SK-N-SH (cell line): Measurements from ENCODE around the gene ITGAL. TPM values are rescaled to one million over a fixed set of nuclear protein-coding genes. Genes with fewer than 3 reads are reported as not detected.

ENCODE experiments used
- CTCF ChIA-PET: fragments of 300-600, 350-600 bp; formaldehyde crosslinking; extraction: SDS; loops from one replicate; lab custom pipeline; 2021; lab: Yijun Ruan, JAX
- POLR2A ChIA-PET: fragments of 350-600 bp; sonication (Branson Sonifier 250); formaldehyde crosslinking; extraction: SDS; loops from one replicate; lab custom pipeline; 2020; ENCODE audit warnings: antibody characterized with exemption, inconsistent platforms; lab: Yijun Ruan, JAX
- DNase-seq: peaks from one replicate; pipeline ENCODE4 v3.0.0; 2012
- H2AFZ ChIP-seq: fragments of 200-600 bp; sonication (generic); 2 replicates; pipeline ENCODE4 v1.8.1; 2016; ENCODE audit warnings: antibody characterized with exemption, mild to moderate bottlenecking, low read depth
- H3F3A ChIP-seq: fragments of 200-600 bp; sonication (generic); replicated peaks from 2 replicates; pipeline ENCODE3; 2016; ENCODE audit warnings: antibody characterized with exemption, mild to moderate bottlenecking; ENCODE audit not compliant: insufficient read depth
- H3K27ac ChIP-seq, 2 experiments: fragments of 200-500 bp in 1 of 2; fragments of 200-600 bp in 1 of 2; sonication (Bioruptor generic) in 1 of 2; sonication (generic), shearing (Covaris generic) in 1 of 2; 2 replicates each; pipeline versions ENCODE4 v1.5.1 to v1.6.1; 2014 to 2016; ENCODE audit warnings: low read depth in 2 of 2, inconsistent platforms in 1 of 2, low read length in 1 of 2, mild to moderate bottlenecking in 1 of 2, mixed read lengths in 1 of 2
- H3K27me3 ChIP-seq: fragments of 200-600 bp; sonication (generic), shearing (Covaris generic); 2 replicates; pipeline ENCODE4 v1.6.1; 2016; ENCODE audit warnings: mixed run types; ENCODE audit not compliant: insufficient read depth
- H3K36me3 ChIP-seq, 2 experiments: fragments of 200-500 bp in 1 of 2; fragments of 200-600 bp in 1 of 2; sonication (Bioruptor generic) in 1 of 2; sonication (generic) in 1 of 2; replicated peaks in 1 of 2; 2 replicates each; pipeline versions ENCODE3 to v1.5.1; 2014 to 2016; ENCODE audit warnings: low read length in 1 of 2, mild to moderate bottlenecking in 1 of 2; ENCODE audit not compliant: insufficient read depth in 2 of 2, control insufficient read depth in 1 of 2
- H3K4me1 ChIP-seq, 2 experiments: fragments of 200-500 bp in 1 of 2; fragments of 200-600 bp in 1 of 2; sonication (Bioruptor generic) in 1 of 2; sonication (generic), shearing (Covaris generic) in 1 of 2; 2 replicates each; pipeline versions ENCODE4 v1.5.1 to v1.6.1; 2014 to 2016; ENCODE audit warnings: low read depth in 1 of 2, low read length in 1 of 2, mixed run types in 1 of 2; ENCODE audit not compliant: insufficient read depth in 2 of 2, control insufficient read depth in 1 of 2
- H3K4me2 ChIP-seq: fragments of 200-600 bp; sonication (generic), shearing (Covaris generic); 2 replicates; pipeline ENCODE4 v1.6.1; 2017; ENCODE audit warnings: mixed run types
- H3K4me3 ChIP-seq, 2 experiments: fragments of 200-500 bp in 1 of 2; fragments of 200-600 bp in 1 of 2; sonication (Bioruptor generic) in 1 of 2; sonication (generic), shearing (Covaris generic) in 1 of 2; 2 replicates each; pipeline versions ENCODE4 v1.5.1 to v1.8.1; 2014 to 2016; ENCODE audit warnings: low read depth in 2 of 2, inconsistent platforms in 1 of 2, low read length in 1 of 2, mild to moderate bottlenecking in 1 of 2, mixed read lengths in 1 of 2, moderate library complexity in 1 of 2
- H3K79me2 ChIP-seq: fragments of 200-600 bp; sonication (generic); 2 replicates; pipeline ENCODE4 v1.8.1; 2017; ENCODE audit warnings: mild to moderate bottlenecking; ENCODE audit not compliant: insufficient read depth
- H3K9ac ChIP-seq: fragments of 200-600 bp; sonication (generic); 2 replicates; pipeline ENCODE4 v1.6.1; 2017; ENCODE audit warnings: mixed run types
- H3K9me2 ChIP-seq: fragments of 200-600 bp; sonication (generic); 2 replicates; pipeline ENCODE4 v1.6.1; 2017; ENCODE audit warnings: mixed run types
- H3K9me3 ChIP-seq: fragments of 200-600 bp; sonication (generic); 2 replicates; pipeline ENCODE4 v1.6.1; 2017; ENCODE audit warnings: mixed run types, mild to moderate bottlenecking, moderate library complexity
- H4K20me1 ChIP-seq: fragments of 200-600 bp; sonication (generic); 2 replicates; pipeline ENCODE4 v1.6.1; 2017; ENCODE audit warnings: mild to moderate bottlenecking, mixed run types; ENCODE audit not compliant: insufficient read depth
- ELF1 ChIP-seq: IDR thresholded peaks from 2 replicates; pipeline ENCODE4 v1.4.0; 2012
- EZH2phosphoT487 ChIP-seq: fragments of 200-600 bp; sonication (generic); IDR thresholded peaks from 2 replicates; pipeline ENCODE4 v1.6.1; 2017; ENCODE audit warnings: low read depth, mixed run types, mild to moderate bottlenecking, antibody characterized with exemption, moderate library complexity, borderline replicate concordance
- FOSL2 ChIP-seq: IDR thresholded peaks from 2 replicates; pipeline ENCODE4 v1.4.0; 2012; ENCODE audit warnings: low read depth, mild to moderate bottlenecking, moderate library complexity, borderline replicate concordance
- JUND ChIP-seq: IDR thresholded peaks from 2 replicates; pipeline ENCODE4 v1.4.0; 2012
- NFIC ChIP-seq: IDR thresholded peaks from 2 replicates; pipeline ENCODE4 v1.4.0; 2012; ENCODE audit warnings: borderline replicate concordance
- NRF1 ChIP-seq: IDR thresholded peaks from 2 replicates; pipeline ENCODE4 v1.6.1; 2012; ENCODE audit warnings: low read depth, mild to moderate bottlenecking, low read length
- POLR2AphosphoS5 ChIP-seq: IDR thresholded peaks from 2 replicates; pipeline ENCODE4 v1.6.1; 2012; ENCODE audit warnings: low read depth, low read length
- RCOR1 ChIP-seq: fragments of 150-350 bp; IDR thresholded peaks from 2 replicates; pipeline ENCODE4 v1.6.1; 2017; ENCODE audit warnings: antibody characterized with exemption, low read length
- RFX5 ChIP-seq: IDR thresholded peaks from 2 replicates; pipeline ENCODE4 v1.6.1; 2012; ENCODE audit warnings: mild to moderate bottlenecking, improper control_type of control experiment, low read length
- RXRA ChIP-seq: IDR thresholded peaks from 2 replicates; pipeline ENCODE4 v1.4.0; 2012; ENCODE audit warnings: low read depth, mild to moderate bottlenecking, borderline replicate concordance
- SIN3A ChIP-seq: IDR thresholded peaks from 2 replicates; pipeline ENCODE4 v1.6.1; 2012; ENCODE audit warnings: low read depth, mild to moderate bottlenecking, low read length, moderate library complexity, borderline replicate concordance
- YY1 ChIP-seq: IDR thresholded peaks from 2 replicates; pipeline ENCODE4 v1.4.0; 2012; ENCODE audit warnings: low read depth, mild to moderate bottlenecking
- ZBTB33 ChIP-seq: IDR thresholded peaks from 2 replicates; pipeline ENCODE4 v1.4.0; 2012; ENCODE audit warnings: low read depth, borderline replicate concordance
- WGBS: methylation state at CpG from one replicate; pipeline ENCODE4 v1.1.6; 2017; ENCODE audit warnings: low lambda C conversion rate; 5-methylcytosine and 5-hydroxymethylcytosine counted together
- polyA plus RNA-seq, 3 experiments: library from polyadenylated mRNA; depleted of rRNA; stranded (reverse); fragments of >200 nt; gene quantifications; 2 replicates each; pipeline ENCODE4 v1.2.3, GENCODE V29; 2012
- TF ChIP-seq, protein P1 (sequence below): IDR thresholded peaks from 2 replicates; pipeline ENCODE4 v1.6.1; 2012; ENCODE audit warnings: mild to moderate bottlenecking, low read depth, low read length, moderate library complexity
- TF ChIP-seq, protein P2 (sequence below): IDR thresholded peaks from 2 replicates; pipeline ENCODE4 v1.4.0; 2012; ENCODE audit warnings: low read depth, borderline replicate concordance
- TF ChIP-seq, protein P3 (sequence below): IDR thresholded peaks from 2 replicates; pipeline ENCODE4; 2012
- TF ChIP-seq, protein P4 (sequence below): fragments of 150-350 bp; IDR thresholded peaks from 2 replicates; pipeline ENCODE4 v1.6.1; 2017; ENCODE audit warnings: antibody characterized with exemption, low read length, low read depth, borderline replicate concordance

The ITGAL gene
- polyA plus RNA-seq, 1 of the 3 experiments (the other 2 are of a cell fraction) = 0.12 TPM

DNA sequence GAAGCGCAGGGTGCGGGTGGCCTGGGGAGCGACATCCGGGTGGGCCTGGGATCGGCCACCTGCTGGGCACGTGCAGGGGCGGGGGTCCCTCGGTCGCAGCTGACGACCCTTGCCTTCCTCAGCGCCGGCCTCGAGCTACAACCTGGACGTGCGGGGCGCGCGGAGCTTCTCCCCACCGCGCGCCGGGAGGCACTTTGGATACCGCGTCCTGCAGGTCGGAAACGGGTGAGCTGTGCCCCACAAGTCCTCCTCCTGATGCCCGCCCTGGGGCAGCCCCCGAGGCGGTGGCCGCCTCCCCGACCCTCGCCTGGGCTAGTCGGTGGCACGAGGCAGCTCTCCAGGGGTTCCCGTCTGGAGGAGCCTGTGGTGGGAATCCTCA lies 1.5 kb downstream of the ITGAL start:
- Histone ChIP-seq H3K27ac (no peak overlapping the region), H3F3A (no peaks in the 10 kb centered on the region), H3K9me3 (no peaks in the 10 kb centered on the region), H3K79me2 (no peaks in the 10 kb centered on the region), H4K20me1 (no peaks in the 10 kb centered on the region), H3K27me3 (peaks cover 5% of the 10 kb centered on the region; the same call in 1 of the 2 replicates), H3K9me2 (no peaks in the 10 kb centered on the region), H2AFZ (no peak overlapping the region), H3K9ac (no peak overlapping the region), H3K4me3 (no peak overlapping the region), H3K36me3 (no peaks in the 10 kb centered on the region), H3K4me1 (no peaks in the 10 kb centered on the region), H3K4me2 (no peak overlapping the region)
- TF ChIP-seq RFX5 (no peak), NRF1 (no peak), POLR2AphosphoS5 (no peak), NFIC (no peak), JUND (no peak), FOSL2 (no peak), YY1 (no peak), ZBTB33 (no peak), RCOR1 (no peak), ELF1 (no peak), SIN3A (no peak), EZH2phosphoT487 (no peak), RXRA (no peak)
- TF ChIP-seq, protein P1, sequence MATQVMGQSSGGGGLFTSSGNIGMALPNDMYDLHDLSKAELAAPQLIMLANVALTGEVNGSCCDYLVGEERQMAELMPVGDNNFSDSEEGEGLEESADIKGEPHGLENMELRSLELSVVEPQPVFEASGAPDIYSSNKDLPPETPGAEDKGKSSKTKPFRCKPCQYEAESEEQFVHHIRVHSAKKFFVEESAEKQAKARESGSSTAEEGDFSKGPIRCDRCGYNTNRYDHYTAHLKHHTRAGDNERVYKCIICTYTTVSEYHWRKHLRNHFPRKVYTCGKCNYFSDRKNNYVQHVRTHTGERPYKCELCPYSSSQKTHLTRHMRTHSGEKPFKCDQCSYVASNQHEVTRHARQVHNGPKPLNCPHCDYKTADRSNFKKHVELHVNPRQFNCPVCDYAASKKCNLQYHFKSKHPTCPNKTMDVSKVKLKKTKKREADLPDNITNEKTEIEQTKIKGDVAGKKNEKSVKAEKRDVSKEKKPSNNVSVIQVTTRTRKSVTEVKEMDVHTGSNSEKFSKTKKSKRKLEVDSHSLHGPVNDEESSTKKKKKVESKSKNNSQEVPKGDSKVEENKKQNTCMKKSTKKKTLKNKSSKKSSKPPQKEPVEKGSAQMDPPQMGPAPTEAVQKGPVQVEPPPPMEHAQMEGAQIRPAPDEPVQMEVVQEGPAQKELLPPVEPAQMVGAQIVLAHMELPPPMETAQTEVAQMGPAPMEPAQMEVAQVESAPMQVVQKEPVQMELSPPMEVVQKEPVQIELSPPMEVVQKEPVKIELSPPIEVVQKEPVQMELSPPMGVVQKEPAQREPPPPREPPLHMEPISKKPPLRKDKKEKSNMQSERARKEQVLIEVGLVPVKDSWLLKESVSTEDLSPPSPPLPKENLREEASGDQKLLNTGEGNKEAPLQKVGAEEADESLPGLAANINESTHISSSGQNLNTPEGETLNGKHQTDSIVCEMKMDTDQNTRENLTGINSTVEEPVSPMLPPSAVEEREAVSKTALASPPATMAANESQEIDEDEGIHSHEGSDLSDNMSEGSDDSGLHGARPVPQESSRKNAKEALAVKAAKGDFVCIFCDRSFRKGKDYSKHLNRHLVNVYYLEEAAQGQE = no peak
- TF ChIP-seq, protein P2, sequence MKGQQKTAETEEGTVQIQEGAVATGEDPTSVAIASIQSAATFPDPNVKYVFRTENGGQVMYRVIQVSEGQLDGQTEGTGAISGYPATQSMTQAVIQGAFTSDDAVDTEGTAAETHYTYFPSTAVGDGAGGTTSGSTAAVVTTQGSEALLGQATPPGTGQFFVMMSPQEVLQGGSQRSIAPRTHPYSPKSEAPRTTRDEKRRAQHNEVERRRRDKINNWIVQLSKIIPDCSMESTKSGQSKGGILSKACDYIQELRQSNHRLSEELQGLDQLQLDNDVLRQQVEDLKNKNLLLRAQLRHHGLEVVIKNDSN = no peak
- TF ChIP-seq, protein P3, sequence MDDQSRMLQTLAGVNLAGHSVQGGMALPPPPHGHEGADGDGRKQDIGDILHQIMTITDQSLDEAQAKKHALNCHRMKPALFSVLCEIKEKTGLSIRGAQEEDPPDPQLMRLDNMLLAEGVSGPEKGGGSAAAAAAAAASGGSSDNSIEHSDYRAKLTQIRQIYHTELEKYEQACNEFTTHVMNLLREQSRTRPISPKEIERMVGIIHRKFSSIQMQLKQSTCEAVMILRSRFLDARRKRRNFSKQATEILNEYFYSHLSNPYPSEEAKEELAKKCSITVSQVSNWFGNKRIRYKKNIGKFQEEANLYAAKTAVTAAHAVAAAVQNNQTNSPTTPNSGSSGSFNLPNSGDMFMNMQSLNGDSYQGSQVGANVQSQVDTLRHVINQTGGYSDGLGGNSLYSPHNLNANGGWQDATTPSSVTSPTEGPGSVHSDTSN = no peak
- TF ChIP-seq, protein P4, sequence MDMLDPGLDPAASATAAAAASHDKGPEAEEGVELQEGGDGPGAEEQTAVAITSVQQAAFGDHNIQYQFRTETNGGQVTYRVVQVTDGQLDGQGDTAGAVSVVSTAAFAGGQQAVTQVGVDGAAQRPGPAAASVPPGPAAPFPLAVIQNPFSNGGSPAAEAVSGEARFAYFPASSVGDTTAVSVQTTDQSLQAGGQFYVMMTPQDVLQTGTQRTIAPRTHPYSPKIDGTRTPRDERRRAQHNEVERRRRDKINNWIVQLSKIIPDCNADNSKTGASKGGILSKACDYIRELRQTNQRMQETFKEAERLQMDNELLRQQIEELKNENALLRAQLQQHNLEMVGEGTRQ = no peak
- WGBS = 67% methylated on average over 20 of the region's 35 CpGs
- ChIA-PET POLR2A (interaction anchor here (1.6 kb wide), 1 partner anchor 51 kb away, joined by 4 read pairs; no protein-coding TSS in a partner anchor), CTCF (no interaction called here)
- DNase-seq = no peak
